SJCRH30 (cell line): ENCODE data around the gene CCDC27. TPM values are rescaled to one million over a fixed set of nuclear protein-coding genes. Genes with fewer than 3 reads are reported as not detected.
"Not testable (repeated sequence)": the region's sequence is repeated elsewhere in the genome, so short reads cannot be mapped to it uniquely, and the experiment has no call there.

Experiments used
- DNase-seq, 2 experiments: peaks; one replicate each; pipeline ENCODE4 v3.0.0-alpha.2; 2015 to 2020
- H3K27ac ChIP-seq: fragments of 250-450 bp; sonication (Bioruptor Pico); 2 replicates; pipeline ENCODE4 v1.5.1; 2020; ENCODE audit warnings: mild to moderate bottlenecking, moderate library complexity
- H3K27me3 ChIP-seq: fragments of 250-450 bp; sonication (Bioruptor Pico); 2 replicates; pipeline ENCODE4 v1.5.1; 2020; ENCODE audit warnings: mild to moderate bottlenecking, moderate library complexity
- H3K36me3 ChIP-seq: fragments of 250-450 bp; sonication (Bioruptor Pico); 2 replicates; pipeline ENCODE4 v1.5.1; 2020; ENCODE audit warnings: mild to moderate bottlenecking, moderate library complexity
- H3K4me1 ChIP-seq: fragments of 250-450 bp; sonication (Bioruptor Pico); 2 replicates; pipeline ENCODE4 v1.5.1; 2020; ENCODE audit warnings: mild to moderate bottlenecking, moderate library complexity
- H3K4me3 ChIP-seq: fragments of 250-450 bp; sonication (Bioruptor Pico); 2 replicates; pipeline ENCODE4 v1.5.1; 2020; ENCODE audit warnings: mild to moderate bottlenecking, moderate library complexity
- H3K9me3 ChIP-seq: fragments of 250-450 bp; sonication (Bioruptor Pico); replicated peaks from 2 replicates; pipeline ENCODE4 v1.5.1; 2020; ENCODE audit warnings: mild to moderate bottlenecking, moderate library complexity
- total RNA-seq: library from RNA; depleted of rRNA; stranded (reverse); fragments of >200 nt; shearing (Covaris generic); gene quantifications from 2 replicates; pipeline ENCODE4 v1.2.3, GENCODE V29; 2014

Gene CCDC27
- total RNA-seq, 1 experiment from 2014 or later, result not detected

- peaks cover 5% of the 10 kb centered on the region; the same call in 1 of the 2 replicates for H3K4me1 ChIP-seq
- DNase-seq, result no peak
- no peaks in the 10 kb centered on the region for H3K9me3 ChIP-seq
- peaks cover 31% of the 10 kb centered on the region for H3K36me3 ChIP-seq
- H3K27me3 ChIP-seq, result no peaks in the 10 kb centered on the region
- H3K27ac ChIP-seq, result no peak overlapping the region
- no peak overlapping the region for H3K4me3 ChIP-seq
Measured at GRCh38 chr1:3790500-3790923, 38.3 kb downstream of the CCDC27 start.

DNA sequence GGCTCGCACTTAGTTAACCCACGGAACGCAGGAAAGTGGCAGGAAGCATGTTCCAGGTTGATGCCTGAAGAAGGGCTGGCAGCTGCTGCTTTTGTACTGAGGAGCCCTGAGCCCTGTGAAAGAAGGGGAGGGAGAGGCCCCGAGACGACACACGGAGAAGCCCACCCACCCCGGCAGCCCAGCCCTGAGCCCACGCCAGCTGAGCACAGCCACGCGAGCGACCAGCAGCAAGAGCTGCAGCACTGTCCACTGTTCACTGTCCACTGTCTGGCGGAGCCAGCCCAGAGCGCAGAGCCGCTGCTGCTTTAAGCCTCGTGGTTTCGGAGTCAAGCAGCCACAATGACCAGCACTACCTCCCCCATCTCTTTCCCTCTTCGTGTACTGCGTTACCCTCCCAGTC, 38.7 kb downstream of the CCDC27 start:
- no peak overlapping the region for H3K4me3 ChIP-seq
- no peak for DNase-seq
- H3K27ac ChIP-seq, result no peak overlapping the region
- peaks cover 5% of the 10 kb centered on the region; the same call in 1 of the 2 replicates for H3K4me1 ChIP-seq
- H3K36me3 ChIP-seq, result peaks cover 27% of the 10 kb centered on the region
- H3K9me3 ChIP-seq, result no peaks in the 10 kb centered on the region
- no peaks in the 10 kb centered on the region for H3K27me3 ChIP-seq

GRCh38 chr1:3795453-3796214, 43.4 kb downstream of the CCDC27 start:
- no peaks in the 10 kb centered on the region for H3K9me3 ChIP-seq
- peak overlapping the region; percentile 87 for H3K4me3 ChIP-seq
- H3K27me3 ChIP-seq, result no peaks in the 10 kb centered on the region
- peak overlapping the region; percentile 49; the same call in 1 of the 2 replicates for H3K27ac ChIP-seq
- H3K4me1 ChIP-seq, result peaks cover 22% of the 10 kb centered on the region
- H3K36me3 ChIP-seq, result peaks cover 11% of the 10 kb centered on the region
- no peak for DNase-seq

GRCh38 chr1:3796215-3797061, 44.2 kb downstream of the CCDC27 start, which contains the start of gene LRRC47:
Gene LRRC47 (minus strand): TSS chr1:3796498. CDS start chr1:3796476, 22 bp downstream.
- peaks cover 11% of the 10 kb centered on the region for H3K36me3 ChIP-seq
- peak; percentile 96 to 97 for DNase-seq
- H3K27me3 ChIP-seq, result no peaks in the 10 kb centered on the region
- H3K4me1 ChIP-seq, result peaks cover 24% of the 10 kb centered on the region
- H3K9me3 ChIP-seq, result 0 out of 2 replicates have a peak, but pooled peaks cover 4% of the 10 kb centered on the region
- peak within 1 kb of the TSS; percentile 49 for H3K27ac ChIP-seq
- H3K4me3 ChIP-seq, result peak within 1 kb of the TSS; percentile 87

GRCh38 chr1:3799976-3800685, 47.9 kb downstream of the CCDC27 start:
- H3K27ac ChIP-seq, result peak overlapping the region; percentile 36
- peaks cover 21% of the 10 kb centered on the region for H3K4me1 ChIP-seq
- H3K27me3 ChIP-seq, result 0 out of 2 replicates have a peak, but pooled peaks cover 5% of the 10 kb centered on the region
- H3K9me3 ChIP-seq, result 0 out of 2 replicates have a peak, but pooled peaks cover 4% of the 10 kb centered on the region
- H3K36me3 ChIP-seq, result no peaks in the 10 kb centered on the region
- DNase-seq, result peak; percentile 94 to 96
- H3K4me3 ChIP-seq, result no peak overlapping the region

- not testable (repeated sequence) for H3K36me3 ChIP-seq, H3K27me3 ChIP-seq, DNase-seq, H3K4me3 ChIP-seq, H3K27ac ChIP-seq, H3K9me3 ChIP-seq
- peaks cover 19% of the 10 kb centered on the region for H3K4me1 ChIP-seq
Measured at GRCh38 chr1:3800795-3801194, 48.5 kb downstream of the CCDC27 start.

DNA sequence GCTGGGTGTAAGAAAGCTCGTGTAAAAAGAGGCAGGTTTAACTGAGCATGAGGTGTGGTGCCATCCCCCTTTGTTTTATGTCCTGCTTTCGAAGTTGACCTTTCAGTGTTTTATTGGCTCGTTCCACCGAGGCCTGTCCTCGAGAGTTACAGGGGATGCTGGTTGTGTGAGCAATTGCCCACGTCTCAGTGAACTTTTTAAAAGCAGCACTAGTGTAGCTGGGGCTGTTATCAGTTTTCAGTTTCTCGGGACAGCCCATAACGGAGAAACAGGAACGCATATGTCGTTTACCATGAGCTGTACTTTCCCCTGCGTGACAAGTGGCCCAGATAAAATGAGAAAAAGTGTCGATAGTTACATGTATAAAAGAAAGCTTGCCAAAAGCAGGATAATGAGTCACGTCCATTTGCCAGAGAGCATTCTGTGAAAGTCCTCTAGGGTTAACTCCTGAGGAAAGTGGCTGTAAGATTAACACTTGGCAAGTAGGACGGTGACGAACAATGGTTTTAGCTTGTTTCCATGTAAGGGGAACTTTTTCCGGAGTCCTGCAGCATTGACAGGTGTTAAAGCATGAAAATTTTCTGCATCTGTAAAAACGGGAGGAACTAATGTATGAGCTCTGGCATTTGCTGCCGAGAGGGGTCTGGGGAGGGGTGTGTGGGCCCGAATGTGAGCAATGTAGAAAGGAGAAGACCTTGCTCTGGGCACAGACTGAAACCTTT, 51.8 kb downstream of the CCDC27 start:
- peak in 1 of 2 experiments; percentile 47 for DNase-seq
- Histone ChIP-seq H3K27ac (no peak overlapping the region), H3K36me3 (no peaks in the 10 kb centered on the region), H3K4me3 (peak overlapping the region; percentile 13), H3K27me3 (0 out of 2 replicates have a peak, but pooled peaks cover 8% of the 10 kb centered on the region), H3K9me3 (peaks cover 15% of the 10 kb centered on the region), H3K4me1 (peaks cover 14% of the 10 kb centered on the region)

DNA sequence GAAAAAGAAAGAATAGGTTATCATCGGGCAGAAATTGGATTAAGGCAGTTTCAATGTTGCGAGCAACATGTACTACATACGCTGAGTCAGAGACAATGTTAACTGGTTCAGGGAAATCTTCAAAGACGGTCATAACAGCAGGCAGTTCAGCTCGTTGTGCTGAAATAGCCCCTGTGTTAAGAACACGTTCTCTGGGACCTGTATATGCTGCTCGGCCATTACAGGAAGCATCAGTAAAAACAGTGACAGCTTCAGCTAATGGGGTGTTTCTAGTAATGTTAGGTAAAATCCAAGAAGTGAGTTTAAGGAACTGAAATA, 52.3 kb downstream of the CCDC27 start:
- Histone ChIP-seq H3K9me3 (peaks cover 15% of the 10 kb centered on the region), H3K4me3 (peak overlapping the region; percentile 13)
- not testable (repeated sequence) for H3K27me3 ChIP-seq, H3K36me3 ChIP-seq, H3K4me1 ChIP-seq, H3K27ac ChIP-seq
- peak in 1 of 2 experiments; percentile 34 for DNase-seq

- no peaks in the 10 kb centered on the region for H3K36me3 ChIP-seq
- no peak overlapping the region for H3K27ac ChIP-seq
- H3K27me3 ChIP-seq, result 0 out of 2 replicates have a peak, but pooled peaks cover 8% of the 10 kb centered on the region
- DNase-seq, result no peak
- peaks cover 15% of the 10 kb centered on the region for H3K9me3 ChIP-seq
- peaks cover 7% of the 10 kb centered on the region; the same call in 1 of the 2 replicates for H3K4me1 ChIP-seq
- H3K4me3 ChIP-seq, result peak overlapping the region; percentile 13
Measured at GRCh38 chr1:3805038-3805437, 52.8 kb downstream of the CCDC27 start.

GRCh38 chr1:3807769-3808168, 55.5 kb downstream of the CCDC27 start:
- Histone ChIP-seq H3K4me3 (no peak overlapping the region), H3K4me1 (peaks cover 10% of the 10 kb centered on the region; the same call in 1 of the 2 replicates), H3K27me3 (0 out of 2 replicates have a peak, but pooled peaks cover 8% of the 10 kb centered on the region), H3K27ac (no peak overlapping the region), H3K9me3 (peaks cover 11% of the 10 kb centered on the region), H3K36me3 (no peaks in the 10 kb centered on the region)
- no peak for DNase-seq

GRCh38 chr1:3809680-3810079, 57.4 kb downstream of the CCDC27 start:
- no peak for DNase-seq
- Histone ChIP-seq H3K27me3 (0 out of 2 replicates have a peak, but pooled peaks cover 4% of the 10 kb centered on the region), H3K4me3 (no peak overlapping the region), H3K27ac (no peak overlapping the region), H3K9me3 (peaks cover 11% of the 10 kb centered on the region), H3K4me1 (peaks cover 10% of the 10 kb centered on the region; the same call in 1 of the 2 replicates), H3K36me3 (no peaks in the 10 kb centered on the region)

GRCh38 chr1:3810149-3810761, 58.0 kb downstream of the CCDC27 start:
- H3K36me3 ChIP-seq, H3K27ac ChIP-seq, H3K4me3 ChIP-seq, H3K4me1 ChIP-seq, DNase-seq, H3K27me3 ChIP-seq: not testable (repeated sequence)
- H3K9me3 ChIP-seq, result peaks cover 11% of the 10 kb centered on the region

GRCh38 chr1:3811595-3811911, 59.3 kb downstream of the CCDC27 start:
- Histone ChIP-seq H3K9me3 (peaks cover 11% of the 10 kb centered on the region), H3K4me3 (no peak overlapping the region), H3K36me3 (no peaks in the 10 kb centered on the region), H3K27ac (no peak overlapping the region), H3K4me1 (peaks cover 10% of the 10 kb centered on the region; the same call in 1 of the 2 replicates), H3K27me3 (no peaks in the 10 kb centered on the region)
- no peak for DNase-seq
